Mucosa of rectum (tissue), 2 donors: ENCODE data around the gene GADD45G.

ENCODE experiments used
- H3K27ac ChIP-seq, 2 donors: one replicate each; pipeline ENCODE4 v1.7.0; 2013; ENCODE audit warnings: inconsistent platforms in 2 of 2, low read depth in 2 of 2, low read length in 2 of 2
- H3K27me3 ChIP-seq, 2 donors: one replicate each; pipeline ENCODE4 v1.7.0; 2013; ENCODE audit warnings: low read length in 2 of 2; ENCODE audit not compliant: control insufficient read depth in 2 of 2, insufficient read depth in 2 of 2
- H3K36me3 ChIP-seq, 2 donors: one replicate each; pipeline ENCODE4 v1.7.0; 2013; ENCODE audit warnings: low read length in 2 of 2; ENCODE audit not compliant: control insufficient read depth in 2 of 2, insufficient read depth in 2 of 2
- H3K4me1 ChIP-seq, 2 donors: one replicate each; pipeline ENCODE4 v1.7.0; 2013; ENCODE audit warnings: low read length in 2 of 2, mild to moderate bottlenecking in 1 of 2; ENCODE audit not compliant: control insufficient read depth in 2 of 2, insufficient read depth in 2 of 2
- H3K4me3 ChIP-seq, 2 donors: one replicate each; pipeline ENCODE4 v1.7.0; 2013; ENCODE audit warnings: low read length in 2 of 2
- H3K9ac ChIP-seq, 2 donors: one replicate each; pipeline ENCODE4 v1.7.0; 2013; ENCODE audit warnings: low read length in 2 of 2, low read depth in 1 of 2, mild to moderate bottlenecking in 1 of 2
- H3K9me3 ChIP-seq, 2 donors: one replicate each; pipeline ENCODE4 v1.7.0; 2013; ENCODE audit warnings: low read length in 2 of 2; ENCODE audit not compliant: control insufficient read depth in 2 of 2
- donor health status: healthy.
- donor health status: Normal muscosa, but diverticular disease.

The GADD45G gene

GRCh38 chr9:89592963-89593726 lies 11.7 kb upstream of the GADD45G start:
- H3K36me3 ChIP-seq = no peaks in the 10 kb centered on the region
- no peak overlapping the region for H3K27ac ChIP-seq
- H3K4me3 ChIP-seq = no peak overlapping the region
- peaks cover 0 to 5% of the 10 kb centered on the region in 2 donors for H3K27me3 ChIP-seq
- peaks cover 3 to 4% of the 10 kb centered on the region in 2 donors for H3K4me1 ChIP-seq
- H3K9ac ChIP-seq = no peak overlapping the region
- no peaks in the 10 kb centered on the region for H3K9me3 ChIP-seq

- Histone ChIP-seq H3K27me3 (peaks cover 0 to 5% of the 10 kb centered on the region in 2 donors), H3K27ac (no peak overlapping the region), H3K4me3 (no peak overlapping the region), H3K9me3 (no peaks in the 10 kb centered on the region), H3K36me3 (no peaks in the 10 kb centered on the region), H3K9ac (no peak overlapping the region), H3K4me1 (peaks cover 3 to 4% of the 10 kb centered on the region in 2 donors)
Measured at GRCh38 chr9:89593727-89594427, 10.9 kb upstream of the GADD45G start.

GRCh38 chr9:89594811-89595550 lies 9.8 kb upstream of the GADD45G start:
- no peaks in the 10 kb centered on the region for H3K36me3 ChIP-seq

GRCh38 chr9:89595646-89596045 lies 9.2 kb upstream of the GADD45G start:
- peaks cover 3 to 4% of the 10 kb centered on the region in 2 donors for H3K4me1 ChIP-seq
- peaks cover 0 to 5% of the 10 kb centered on the region in 2 donors for H3K27me3 ChIP-seq
- H3K27ac ChIP-seq = no peak overlapping the region
- H3K4me3 ChIP-seq = no peak overlapping the region
- no peaks in the 10 kb centered on the region for H3K9me3 ChIP-seq
- no peaks in the 10 kb centered on the region for H3K36me3 ChIP-seq
- no peak overlapping the region for H3K9ac ChIP-seq

More at GRCh38 chr9:89594811-89595550, 9.8 kb upstream of the GADD45G start:
- Histone ChIP-seq H3K4me3 (no peak overlapping the region), H3K9ac (no peak overlapping the region), H3K27me3 (peaks cover 0 to 5% of the 10 kb centered on the region in 2 donors), H3K27ac (no peak overlapping the region), H3K9me3 (no peaks in the 10 kb centered on the region), H3K4me1 (peaks cover 3 to 4% of the 10 kb centered on the region in 2 donors)

- Histone ChIP-seq H3K36me3 (no peaks in the 10 kb centered on the region), H3K9me3 (no peaks in the 10 kb centered on the region), H3K4me1 (peaks cover 3 to 4% of the 10 kb centered on the region in 2 donors), H3K9ac (no peak overlapping the region), H3K27me3 (peaks cover 0 to 5% of the 10 kb centered on the region in 2 donors), H3K27ac (no peak overlapping the region), H3K4me3 (no peak overlapping the region)
Measured at GRCh38 chr9:89596937-89597555, 7.8 kb upstream of the GADD45G start.

GRCh38 chr9:89597711-89598362 lies 7.0 kb upstream of the GADD45G start:
- Histone ChIP-seq H3K9ac (no peak overlapping the region), H3K27ac (no peak overlapping the region), H3K4me3 (no peak overlapping the region), H3K9me3 (no peaks in the 10 kb centered on the region), H3K27me3 (peaks cover 0 to 5% of the 10 kb centered on the region in 2 donors), H3K36me3 (no peaks in the 10 kb centered on the region), H3K4me1 (peaks cover 3 to 4% of the 10 kb centered on the region in 2 donors)

GRCh38 chr9:89598363-89598713 lies 6.5 kb upstream of the GADD45G start:
- H3K27me3 ChIP-seq = no peaks in the 10 kb centered on the region

GRCh38 chr9:89598926-89599325 lies 5.9 kb upstream of the GADD45G start:
- Histone ChIP-seq H3K9me3 (no peaks in the 10 kb centered on the region), H3K27me3 (no peaks in the 10 kb centered on the region), H3K4me1 (peaks cover 8 to 9% of the 10 kb centered on the region in 2 donors), H3K4me3 (no peak overlapping the region), H3K27ac (no peak overlapping the region), H3K9ac (no peak overlapping the region), H3K36me3 (no peaks in the 10 kb centered on the region)

More at GRCh38 chr9:89598363-89598713, 6.5 kb upstream of the GADD45G start:
- Histone ChIP-seq H3K4me1 (peaks cover 5 to 7% of the 10 kb centered on the region in 2 donors), H3K4me3 (no peak overlapping the region), H3K9ac (no peak overlapping the region), H3K9me3 (no peaks in the 10 kb centered on the region), H3K27ac (no peak overlapping the region), H3K36me3 (no peaks in the 10 kb centered on the region)

- Histone ChIP-seq H3K36me3 (no peaks in the 10 kb centered on the region), H3K9ac (no peak overlapping the region), H3K27me3 (no peaks in the 10 kb centered on the region), H3K9me3 (no peaks in the 10 kb centered on the region), H3K27ac (no peak overlapping the region), H3K4me3 (no peak overlapping the region), H3K4me1 (peaks cover 16 to 20% of the 10 kb centered on the region in 2 donors)
Measured at GRCh38 chr9:89600831-89601230, 4.0 kb upstream of the GADD45G start.
